ENCODE measurements around the gene GALNT17. TPM values are rescaled to one million over a fixed set of nuclear protein-coding genes. Genes with fewer than 3 reads are reported as not detected.

Gene GALNT17
- total and polyA plus RNA-seq, 2 experiments from 2014 or later = 11.1 to 65.6 TPM

DNA sequence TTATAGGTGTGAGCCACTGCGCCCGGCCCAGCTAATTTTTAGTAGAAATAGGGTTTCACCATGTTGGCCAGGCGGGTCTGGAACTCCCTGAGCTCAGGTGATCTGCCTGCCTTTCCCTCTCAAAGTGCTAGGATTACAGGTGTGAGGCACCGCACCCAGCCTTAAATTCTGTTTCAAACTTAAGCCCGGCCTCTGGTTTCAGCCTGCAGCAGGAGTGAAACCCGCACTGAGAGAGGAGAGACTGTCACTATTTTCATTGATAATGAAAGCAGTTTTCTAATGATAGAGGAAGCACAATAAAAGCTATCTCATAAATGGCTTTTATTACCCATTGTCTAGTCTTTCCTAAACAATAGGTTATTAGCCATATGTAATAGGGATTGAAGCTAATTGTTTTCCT lies 415.5 kb downstream of the GALNT17 start:
- Mint-ChIP-seq H3K9me3 (peaks cover 22% of the 10 kb centered on the region), H3K4me1 (no peaks in the 10 kb centered on the region), H3K27ac (no peak overlapping the region), H3K4me3 (no peak overlapping the region), H3K27me3 (ENCODE audit: insufficient read depth, low read depth, poor library complexity) (peaks cover 4% of the 10 kb centered on the region), H3K36me3 (ENCODE audit: low read depth) (peaks cover 28% of the 10 kb centered on the region)
- no peak for DNase-seq (ENCODE audit: low spot score)
- Histone ChIP-seq H3K9me2 (ENCODE audit: insufficient read depth) (no peaks in the 10 kb centered on the region), H2AFZ (no peak overlapping the region), H3K27me3 (ENCODE audit: insufficient read depth) (no peaks in the 10 kb centered on the region), H3K79me2 (replicated peaks; ENCODE audit: insufficient read depth) (no peaks in the 10 kb centered on the region; the same call in 1 of the 2 replicates), H3K4me3 (no peak overlapping the region), H3K4me1 (ENCODE audit: insufficient read depth) (no peaks in the 10 kb centered on the region), H3K27ac (ENCODE audit: low read depth) (no peak overlapping the region), H3F3A (replicated peaks; ENCODE audit: low read depth) (no peaks in the 10 kb centered on the region), H3K36me3 (ENCODE audit: insufficient read depth) (no peaks in the 10 kb centered on the region; the same call in 1 of the 2 replicates), H4K20me1 (replicated peaks; ENCODE audit: insufficient read depth) (no peaks in the 10 kb centered on the region), H3K4me2 (no peak overlapping the region)
- TF ChIP-seq, protein P1, sequence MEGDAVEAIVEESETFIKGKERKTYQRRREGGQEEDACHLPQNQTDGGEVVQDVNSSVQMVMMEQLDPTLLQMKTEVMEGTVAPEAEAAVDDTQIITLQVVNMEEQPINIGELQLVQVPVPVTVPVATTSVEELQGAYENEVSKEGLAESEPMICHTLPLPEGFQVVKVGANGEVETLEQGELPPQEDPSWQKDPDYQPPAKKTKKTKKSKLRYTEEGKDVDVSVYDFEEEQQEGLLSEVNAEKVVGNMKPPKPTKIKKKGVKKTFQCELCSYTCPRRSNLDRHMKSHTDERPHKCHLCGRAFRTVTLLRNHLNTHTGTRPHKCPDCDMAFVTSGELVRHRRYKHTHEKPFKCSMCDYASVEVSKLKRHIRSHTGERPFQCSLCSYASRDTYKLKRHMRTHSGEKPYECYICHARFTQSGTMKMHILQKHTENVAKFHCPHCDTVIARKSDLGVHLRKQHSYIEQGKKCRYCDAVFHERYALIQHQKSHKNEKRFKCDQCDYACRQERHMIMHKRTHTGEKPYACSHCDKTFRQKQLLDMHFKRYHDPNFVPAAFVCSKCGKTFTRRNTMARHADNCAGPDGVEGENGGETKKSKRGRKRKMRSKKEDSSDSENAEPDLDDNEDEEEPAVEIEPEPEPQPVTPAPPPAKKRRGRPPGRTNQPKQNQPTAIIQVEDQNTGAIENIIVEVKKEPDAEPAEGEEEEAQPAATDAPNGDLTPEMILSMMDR (conservative IDR thresholded peaks at IDR 0.05; ENCODE audit: low read depth in 2 of 2) = no peak
- no peak for TF ChIP-seq STAT1 (IDR thresholded peaks at IDR 0.05; ENCODE audit: unreplicated experiment)
- no peak for ATAC-seq

DNA sequence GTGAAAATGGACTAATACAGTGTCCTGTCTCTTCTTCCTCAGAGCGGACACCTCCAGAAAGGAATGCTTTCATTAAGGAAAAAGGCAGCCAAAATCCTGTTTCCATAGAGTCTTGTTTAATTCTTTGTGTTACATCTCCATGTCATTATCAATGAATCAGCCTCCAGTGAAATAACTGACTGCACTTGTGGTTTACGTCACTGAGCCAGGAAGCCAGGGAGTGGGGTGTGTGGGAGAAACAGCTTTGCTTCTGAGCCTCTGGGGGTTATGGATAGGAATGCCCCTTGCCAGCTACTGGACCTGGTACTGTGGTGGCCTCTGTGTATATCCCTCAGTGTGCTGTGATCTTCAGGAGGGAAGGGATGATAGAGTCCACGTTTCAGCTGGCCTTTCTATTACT lies 416.8 kb downstream of the GALNT17 start:
- no peak overlapping the region for H3K27ac Mint-ChIP-seq
- no peak for DNase-seq (ENCODE audit: low spot score)
- H3K27ac ChIP-seq (ENCODE audit: low read depth) = no peak overlapping the region

More for the DNA sequence above, 416.8 kb downstream of the GALNT17 start:
- H4K20me1 ChIP-seq (replicated peaks; ENCODE audit: insufficient read depth) = no peaks in the 10 kb centered on the region
- no peaks in the 10 kb centered on the region; the same call in 1 of the 2 replicates for H3K36me3 ChIP-seq (ENCODE audit: insufficient read depth)
- no peaks in the 10 kb centered on the region for H3K4me1 Mint-ChIP-seq
- peaks cover 4% of the 10 kb centered on the region for H3K27me3 Mint-ChIP-seq (ENCODE audit: insufficient read depth, low read depth, poor library complexity)
- H3K36me3 Mint-ChIP-seq (ENCODE audit: low read depth) = peaks cover 28% of the 10 kb centered on the region
- no peak overlapping the region for H3K4me3 Mint-ChIP-seq
- TF ChIP-seq CREB1 (CRISPR knock-in tag; IDR thresholded peaks at IDR 0.05; ENCODE audit: low read depth) (no peak), ZNF331 (CRISPR knock-in tag; IDR thresholded peaks at IDR 0.05; ENCODE audit: low read depth) (no peak), JUNB (IDR thresholded peaks at IDR 0.05; ENCODE audit: unreplicated experiment) (no peak)
- TF ChIP-seq, protein P1 (conservative IDR thresholded peaks at IDR 0.05; ENCODE audit: low read depth in 2 of 2) = no peak
- TF ChIP-seq, protein P2, sequence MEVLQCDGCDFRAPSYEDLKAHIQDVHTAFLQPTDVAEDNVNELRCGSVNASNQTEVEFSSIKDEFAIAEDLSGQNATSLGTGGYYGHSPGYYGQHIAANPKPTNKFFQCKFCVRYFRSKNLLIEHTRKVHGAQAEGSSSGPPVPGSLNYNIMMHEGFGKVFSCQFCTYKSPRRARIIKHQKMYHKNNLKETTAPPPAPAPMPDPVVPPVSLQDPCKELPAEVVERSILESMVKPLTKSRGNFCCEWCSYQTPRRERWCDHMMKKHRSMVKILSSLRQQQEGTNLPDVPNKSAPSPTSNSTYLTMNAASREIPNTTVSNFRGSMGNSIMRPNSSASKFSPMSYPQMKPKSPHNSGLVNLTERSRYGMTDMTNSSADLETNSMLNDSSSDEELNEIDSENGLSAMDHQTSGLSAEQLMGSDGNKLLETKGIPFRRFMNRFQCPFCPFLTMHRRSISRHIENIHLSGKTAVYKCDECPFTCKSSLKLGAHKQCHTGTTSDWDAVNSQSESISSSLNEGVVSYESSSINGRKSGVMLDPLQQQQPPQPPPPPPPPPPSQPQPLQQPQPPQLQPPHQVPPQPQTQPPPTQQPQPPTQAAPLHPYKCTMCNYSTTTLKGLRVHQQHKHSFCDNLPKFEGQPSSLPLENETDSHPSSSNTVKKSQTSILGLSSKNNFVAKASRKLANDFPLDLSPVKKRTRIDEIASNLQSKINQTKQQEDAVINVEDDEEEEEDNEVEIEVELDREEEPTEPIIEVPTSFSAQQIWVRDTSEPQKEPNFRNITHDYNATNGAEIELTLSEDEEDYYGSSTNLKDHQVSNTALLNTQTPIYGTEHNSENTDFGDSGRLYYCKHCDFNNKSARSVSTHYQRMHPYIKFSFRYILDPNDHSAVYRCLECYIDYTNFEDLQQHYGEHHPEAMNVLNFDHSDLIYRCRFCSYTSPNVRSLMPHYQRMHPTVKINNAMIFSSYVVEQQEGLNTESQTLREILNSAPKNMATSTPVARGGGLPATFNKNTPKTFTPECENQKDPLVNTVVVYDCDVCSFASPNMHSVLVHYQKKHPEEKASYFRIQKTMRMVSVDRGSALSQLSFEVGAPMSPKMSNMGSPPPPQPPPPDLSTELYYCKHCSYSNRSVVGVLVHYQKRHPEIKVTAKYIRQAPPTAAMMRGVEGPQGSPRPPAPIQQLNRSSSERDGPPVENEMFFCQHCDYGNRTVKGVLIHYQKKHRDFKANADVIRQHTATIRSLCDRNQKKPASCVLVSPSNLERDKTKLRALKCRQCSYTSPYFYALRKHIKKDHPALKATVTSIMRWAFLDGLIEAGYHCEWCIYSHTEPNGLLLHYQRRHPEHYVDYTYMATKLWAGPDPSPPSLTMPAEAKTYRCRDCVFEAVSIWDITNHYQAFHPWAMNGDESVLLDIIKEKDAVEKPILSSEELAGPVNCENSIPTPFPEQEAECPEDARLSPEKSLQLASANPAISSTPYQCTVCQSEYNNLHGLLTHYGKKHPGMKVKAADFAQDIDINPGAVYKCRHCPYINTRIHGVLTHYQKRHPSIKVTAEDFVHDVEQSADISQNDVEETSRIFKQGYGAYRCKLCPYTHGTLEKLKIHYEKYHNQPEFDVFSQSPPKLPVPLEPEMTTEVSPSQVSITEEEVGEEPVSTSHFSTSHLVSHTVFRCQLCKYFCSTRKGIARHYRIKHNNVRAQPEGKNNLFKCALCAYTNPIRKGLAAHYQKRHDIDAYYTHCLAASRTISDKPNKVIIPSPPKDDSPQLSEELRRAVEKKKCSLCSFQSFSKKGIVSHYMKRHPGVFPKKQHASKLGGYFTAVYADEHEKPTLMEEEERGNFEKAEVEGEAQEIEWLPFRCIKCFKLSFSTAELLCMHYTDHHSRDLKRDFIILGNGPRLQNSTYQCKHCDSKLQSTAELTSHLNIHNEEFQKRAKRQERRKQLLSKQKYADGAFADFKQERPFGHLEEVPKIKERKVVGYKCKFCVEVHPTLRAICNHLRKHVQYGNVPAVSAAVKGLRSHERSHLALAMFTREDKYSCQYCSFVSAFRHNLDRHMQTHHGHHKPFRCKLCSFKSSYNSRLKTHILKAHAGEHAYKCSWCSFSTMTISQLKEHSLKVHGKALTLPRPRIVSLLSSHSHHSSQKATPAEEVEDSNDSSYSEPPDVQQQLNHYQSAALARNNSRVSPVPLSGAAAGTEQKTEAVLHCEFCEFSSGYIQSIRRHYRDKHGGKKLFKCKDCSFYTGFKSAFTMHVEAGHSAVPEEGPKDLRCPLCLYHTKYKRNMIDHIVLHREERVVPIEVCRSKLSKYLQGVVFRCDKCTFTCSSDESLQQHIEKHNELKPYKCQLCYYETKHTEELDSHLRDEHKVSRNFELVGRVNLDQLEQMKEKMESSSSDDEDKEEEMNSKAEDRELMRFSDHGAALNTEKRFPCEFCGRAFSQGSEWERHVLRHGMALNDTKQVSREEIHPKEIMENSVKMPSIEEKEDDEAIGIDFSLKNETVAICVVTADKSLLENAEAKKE (CRISPR knock-in tag; IDR thresholded peaks at IDR 0.05) = no peak
- ATAC-seq = no peak
- H3K9me2 ChIP-seq (ENCODE audit: insufficient read depth) = no peaks in the 10 kb centered on the region
- no peaks in the 10 kb centered on the region for H3K4me1 ChIP-seq (ENCODE audit: insufficient read depth)
- no peak overlapping the region for H3K4me3 ChIP-seq
- no peak overlapping the region for H2AFZ ChIP-seq
- H3K9me3 Mint-ChIP-seq = peaks cover 22% of the 10 kb centered on the region
- no peaks in the 10 kb centered on the region for H3K27me3 ChIP-seq (ENCODE audit: insufficient read depth)
- no peak overlapping the region for H3K4me2 ChIP-seq
- no peaks in the 10 kb centered on the region; the same call in 1 of the 2 replicates for H3K79me2 ChIP-seq (replicated peaks; ENCODE audit: insufficient read depth)
- H3F3A ChIP-seq (replicated peaks; ENCODE audit: low read depth) = no peaks in the 10 kb centered on the region

Data from GM23338 (cell line).